Breast epithelium (tissue), 4 donors: Measurements from ENCODE around the gene ZNRF2. TPM values are rescaled to one million over a fixed set of nuclear protein-coding genes. Genes with fewer than 3 reads are reported as not detected.

ENCODE experiments used
- DNase-seq, 2 donors: peaks; one replicate each; pipeline ENCODE4 v3.0.0-alpha.2; 2019; ENCODE audit warnings: low spot score in 2 of 2
- H3K27ac ChIP-seq, 2 donors: fragments of 200-600 bp; sonication (generic) in 1 of 2; one replicate each; pipeline ENCODE4 v1.5.1; 2016 to 2019; ENCODE audit warnings: mild to moderate bottlenecking in 1 of 2
- H3K27me3 ChIP-seq, 2 donors: fragments of 200-600 bp; sonication (generic) in 1 of 2; one replicate each; pipeline versions ENCODE4 v1.5.1 to v1.6.0; 2017 to 2019; ENCODE audit warnings: control low read depth in 1 of 2, mild to moderate bottlenecking in 1 of 2
- H3K36me3 ChIP-seq: fragments of 200-600 bp; one replicate; pipeline ENCODE4 v1.5.1; 2019
- H3K4me1 ChIP-seq, 2 donors: fragments of 200-600 bp; sonication (generic); one replicate each; pipeline ENCODE4 v1.5.1; 2016 to 2019; ENCODE audit warnings: control low read depth in 1 of 2
- H3K4me3 ChIP-seq, 3 donors: fragments of 200-600 bp; sonication (generic); 1 replicate in 2 of 3; 2 replicates in 1 of 3; pipeline ENCODE4 v1.5.1; 2016 to 2019; ENCODE audit warnings: mild to moderate bottlenecking in 3 of 3, moderate library complexity in 2 of 3
- H3K9me3 ChIP-seq, 2 donors: fragments of 200-600 bp; sonication (generic) in 1 of 2; one replicate each; pipeline ENCODE4 v1.5.1; 2016 to 2019; ENCODE audit warnings: control low read depth in 1 of 2
- CTCF ChIP-seq, 3 donors: fragments of 450-650 bp; IDR thresholded peaks; one replicate each; pipeline ENCODE4 v1.5.1; 2016 to 2017; ENCODE audit warnings: antibody characterized with exemption in 3 of 3, mild to moderate bottlenecking in 3 of 3, moderate library complexity in 3 of 3
- POLR2A ChIP-seq: fragments of 450-650 bp; IDR thresholded peaks from one replicate; pipeline ENCODE4 v1.6.1; 2016; ENCODE audit warnings: antibody characterized with exemption, mild to moderate bottlenecking, moderate library complexity
- POLR2AphosphoS5 ChIP-seq, 3 donors: sonication (generic); formaldehyde crosslinking; IDR thresholded peaks; one replicate each; pipeline ENCODE4 v1.6.1; 2017; ENCODE audit warnings: antibody characterized with exemption in 3 of 3
- intact Hi-C: fragments of 100-400 bp; cut with DNase I; formaldehyde crosslinking; loops from one replicate; pipeline ENCODE4 v1.15.1; 2023; ENCODE audit warnings: low total_unique reads
- total RNA-seq, 3 donors: library from RNA; depleted of rRNA; stranded (reverse); fragments of >200 nt; gene quantifications; one replicate each; pipeline ENCODE4 v1.1.0, GENCODE V29; 2016

Gene ZNRF2
- total RNA-seq, 3 donors from 2014 or later: 18.9 to 56.8 (median 30.5) TPM

- intact Hi-C loops: no loop called here
- H3K27me3 ChIP-seq: no peaks in the 10 kb centered on the region
- H3K4me3 ChIP-seq: peak overlapping the region in 2 of 3 donors; percentile 21 to 43
- H3K9me3 ChIP-seq: no peaks in the 10 kb centered on the region
- peaks cover 0 to 9% of the 10 kb centered on the region in 2 donors for H3K4me1 ChIP-seq
- no peaks in the 10 kb centered on the region for H3K36me3 ChIP-seq
- peak overlapping the region; percentile 54 to 56 for H3K27ac ChIP-seq
- DNase-seq: no peak
- no peak for TF ChIP-seq CTCF (IDR thresholded peaks at IDR 0.05)
- TF ChIP-seq POLR2AphosphoS5 (IDR thresholded peaks at IDR 0.05): no peak
- TF ChIP-seq POLR2A: no peak
These were observed 38.0 kb downstream of the ZNRF2 start for GRCh38 chr7:30322271-30323005.

GRCh38 chr7:30323006-30323355 lies 38.6 kb downstream of the ZNRF2 start:
- H3K4me1 ChIP-seq: peaks cover 0 to 9% of the 10 kb centered on the region in 2 donors
- no peaks in the 10 kb centered on the region for H3K27me3 ChIP-seq
- no peaks in the 10 kb centered on the region for H3K36me3 ChIP-seq
- H3K9me3 ChIP-seq: no peaks in the 10 kb centered on the region
- intact Hi-C loops: no loop called here
- H3K4me3 ChIP-seq: peak overlapping the region in 1 of 3 donors; percentile 43
- H3K27ac ChIP-seq: peak overlapping the region in 1 of 2 donors; percentile 54
- DNase-seq: no peak
- TF ChIP-seq POLR2AphosphoS5 (IDR thresholded peaks at IDR 0.05) (no peak), POLR2A (no peak), CTCF (IDR thresholded peaks at IDR 0.05) (no peak)

- Histone ChIP-seq H3K9me3 (no peaks in the 10 kb centered on the region), H3K4me3 (no peak overlapping the region), H3K36me3 (no peaks in the 10 kb centered on the region), H3K4me1 (peaks cover 0 to 4% of the 10 kb centered on the region in 2 donors), H3K27me3 (no peaks in the 10 kb centered on the region), H3K27ac (no peak overlapping the region)
- DNase-seq: no peak
- intact Hi-C loops: no loop called here
- no peak for TF ChIP-seq POLR2A
- TF ChIP-seq POLR2AphosphoS5 (IDR thresholded peaks at IDR 0.05): no peak
- no peak for TF ChIP-seq CTCF (IDR thresholded peaks at IDR 0.05)
These were observed 43.4 kb downstream of the ZNRF2 start for GRCh38 chr7:30327813-30328212.

- DNase-seq: no peak
- no peaks in the 10 kb centered on the region for H3K36me3 ChIP-seq
- H3K27me3 ChIP-seq: no peaks in the 10 kb centered on the region
- no peak overlapping the region for H3K4me3 ChIP-seq
- intact Hi-C loops: no loop called here
- H3K4me1 ChIP-seq: no peaks in the 10 kb centered on the region
- H3K9me3 ChIP-seq: no peaks in the 10 kb centered on the region
- no peak overlapping the region for H3K27ac ChIP-seq
- TF ChIP-seq POLR2A: no peak
- no peak for TF ChIP-seq POLR2AphosphoS5 (IDR thresholded peaks at IDR 0.05)
- no peak for TF ChIP-seq CTCF (IDR thresholded peaks at IDR 0.05)
These were observed 44.0 kb downstream of the ZNRF2 start for GRCh38 chr7:30328381-30328780.

GRCh38 chr7:30329716-30330115 lies 45.3 kb downstream of the ZNRF2 start:
- no peak for DNase-seq
- H3K27ac ChIP-seq: no peak overlapping the region
- no peaks in the 10 kb centered on the region for H3K9me3 ChIP-seq
- no peaks in the 10 kb centered on the region for H3K36me3 ChIP-seq
- H3K27me3 ChIP-seq: no peaks in the 10 kb centered on the region
- intact Hi-C loops: no loop called here
- H3K4me3 ChIP-seq: no peak overlapping the region
- no peaks in the 10 kb centered on the region for H3K4me1 ChIP-seq
- TF ChIP-seq POLR2AphosphoS5 (IDR thresholded peaks at IDR 0.05) (no peak), POLR2A (no peak), CTCF (IDR thresholded peaks at IDR 0.05) (no peak)
